ENCODE data around the gene ATXN7L1. TPM values are rescaled to one million over a fixed set of nuclear protein-coding genes. Genes with fewer than 3 reads are reported as not detected.

Gene ATXN7L1
- total RNA-seq, 2 experiments from 2014 or later = 0.59 TPM; not detected in 1

- no peaks in the 10 kb centered on the region for H3K9me3 ChIP-seq (ENCODE audit: low read length)
- H4K20me1 ChIP-seq (ENCODE audit: insufficient read depth, low read length) = no peaks in the 10 kb centered on the region
- TF ChIP-seq CTCF (conservative IDR thresholded peaks at IDR 0.05; ENCODE audit: low read length) (peak; percentile 92), EZH2phosphoT487 (IDR thresholded peaks at IDR 0.05; ENCODE audit: borderline replicate concordance, low read depth, low read length) (no peak)
- no peak overlapping the region for H3K4me3 ChIP-seq (ENCODE audit: low read depth, low read length, poor library complexity, severe bottlenecking)
- no TSS peak for BruUV-seq (replicated peaks)
- ChIA-PET POLR2A (interaction anchor here (0.6 to 0.9 kb wide), 2 partner anchors 37 to 374 kb away, joined by 3 to 4 read pairs; no protein-coding TSS in a partner anchor), CTCF (ENCODE audit: unreplicated experiment) (interaction anchor here (1.3 to 1.5 kb wide), 2 partner anchors 250 to 386 kb away, joined by 3 to 9 read pairs; no protein-coding TSS in a partner anchor)
- no peak overlapping the region for H3K4me2 ChIP-seq (ENCODE audit: low read length)
- no peaks in the 10 kb centered on the region for H3K36me3 ChIP-seq (ENCODE audit: insufficient read depth, low read length)
- no peak overlapping the region for H3K27ac ChIP-seq (ENCODE audit: low read depth, low read length, poor library complexity, severe bottlenecking)
- no peaks in the 10 kb centered on the region for H3K79me2 ChIP-seq (ENCODE audit: insufficient read depth, low read depth, low read length)
- peak; percentile 66 for DNase-seq (ENCODE audit: low spot score)
- intact Hi-C loops (cut with micrococcal nuclease; ENCODE audit: unreplicated experiment) = no loop called here
- no peaks in the 10 kb centered on the region for H3K4me1 ChIP-seq (ENCODE audit: insufficient read depth, low read length, poor library complexity, severe bottlenecking)
- no peak overlapping the region for H2AFZ ChIP-seq (ENCODE audit: low read length)
- no peaks in the 10 kb centered on the region for H3K9me2 ChIP-seq (ENCODE audit: insufficient read depth, low read length)
Measured at GRCh38 chr7:105656922-105657521, 219.4 kb downstream of the ATXN7L1 start.

- H3K9me3 ChIP-seq (ENCODE audit: low read length) = no peaks in the 10 kb centered on the region
- no peak for DNase-seq (ENCODE audit: low spot score)
- no TSS peak for BruUV-seq (replicated peaks)
- H3K27ac ChIP-seq (ENCODE audit: low read depth, low read length, poor library complexity, severe bottlenecking) = no peak overlapping the region
- H2AFZ ChIP-seq (ENCODE audit: low read length) = no peak overlapping the region
- TF ChIP-seq CTCF (conservative IDR thresholded peaks at IDR 0.05; ENCODE audit: low read length) = no peak
- no peak for TF ChIP-seq EZH2phosphoT487 (IDR thresholded peaks at IDR 0.05; ENCODE audit: borderline replicate concordance, low read depth, low read length)
- H4K20me1 ChIP-seq (ENCODE audit: insufficient read depth, low read length) = no peaks in the 10 kb centered on the region
- H3K4me1 ChIP-seq (ENCODE audit: insufficient read depth, low read length, poor library complexity, severe bottlenecking) = no peaks in the 10 kb centered on the region
- POLR2A ChIA-PET = no interaction called here
- no peaks in the 10 kb centered on the region for H3K36me3 ChIP-seq (ENCODE audit: insufficient read depth, low read length)
- no peak overlapping the region for H3K4me3 ChIP-seq (ENCODE audit: low read depth, low read length, poor library complexity, severe bottlenecking)
- H3K4me2 ChIP-seq (ENCODE audit: low read length) = no peak overlapping the region
- H3K79me2 ChIP-seq (ENCODE audit: insufficient read depth, low read depth, low read length) = no peaks in the 10 kb centered on the region
- no peaks in the 10 kb centered on the region for H3K9me2 ChIP-seq (ENCODE audit: insufficient read depth, low read length)
- CTCF ChIA-PET (ENCODE audit: unreplicated experiment) = interaction anchor here (1.3 to 1.5 kb wide), 2 partner anchors 251 to 387 kb away, joined by 3 to 9 read pairs; no protein-coding TSS in a partner anchor
- intact Hi-C loops (cut with micrococcal nuclease; ENCODE audit: unreplicated experiment) = no loop called here
Measured at GRCh38 chr7:105655500-105656380, 220.7 kb downstream of the ATXN7L1 start.

Data from OCI-LY7 (cell line).